Measurements from ENCODE around the gene BRWD1.
"Not testable (repeated sequence)": the region's sequence is repeated elsewhere in the genome, so short reads cannot be mapped to it uniquely, and the experiment has no call there.

Gene BRWD1

DNA sequence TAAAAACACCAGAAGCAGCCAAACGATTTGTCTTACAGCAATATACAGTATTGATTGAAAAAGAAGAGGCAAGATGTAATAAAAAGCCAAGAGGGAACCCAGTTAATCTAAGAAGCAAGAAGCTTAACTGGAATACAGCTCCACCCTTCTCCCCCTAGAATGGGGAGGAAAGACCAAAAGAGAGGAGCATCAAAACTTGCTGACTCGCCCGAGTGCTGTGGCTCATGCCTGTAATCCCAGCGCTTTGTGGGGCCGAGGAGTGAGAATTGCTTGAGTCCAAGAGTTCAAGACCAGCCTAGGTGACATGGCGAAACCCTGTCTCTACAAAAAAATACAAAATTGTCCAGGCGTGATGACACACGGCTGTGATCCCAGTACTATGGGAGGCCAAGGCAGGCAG lies 32.2 kb downstream of the BRWD1 start:
- DNase-seq = no peak

DNA sequence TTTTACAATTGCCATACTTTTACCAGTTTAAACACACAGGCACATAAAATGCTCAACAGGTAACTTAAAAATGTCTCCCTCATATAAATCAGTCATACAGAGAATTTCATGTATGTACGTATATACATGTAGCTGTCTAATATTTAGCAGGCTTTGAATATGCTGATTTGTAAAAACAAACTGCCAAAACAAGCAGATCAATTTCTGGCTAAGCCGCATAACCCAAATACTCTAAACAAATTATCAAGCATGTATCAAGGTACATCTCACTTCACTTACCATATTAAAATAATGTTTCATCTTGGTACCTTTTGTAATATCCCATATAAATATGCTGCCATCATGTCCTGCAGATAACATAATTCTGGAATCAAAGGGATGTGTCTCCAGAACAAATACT lies 43.8 kb downstream of the BRWD1 start:
- no peak for DNase-seq

DNA sequence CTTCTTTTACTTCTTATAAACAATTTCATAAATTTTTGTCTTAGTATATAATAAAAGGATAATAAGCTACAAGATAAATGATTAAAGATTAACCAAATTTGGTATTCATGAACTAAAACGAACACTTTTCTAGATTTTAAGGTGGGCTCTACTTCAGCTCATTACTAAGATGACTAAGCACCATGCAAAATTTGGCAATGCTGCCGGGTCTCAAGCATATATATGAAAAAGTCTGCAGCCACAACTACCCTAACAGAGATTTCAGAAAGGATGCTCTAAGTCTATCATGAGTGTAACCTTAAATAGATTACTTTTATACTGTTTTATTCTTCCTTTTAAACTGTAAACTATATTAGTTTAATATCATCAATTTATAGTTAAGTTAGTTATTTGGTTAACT lies 47.8 kb downstream of the BRWD1 start:
- no peak for DNase-seq

DNA sequence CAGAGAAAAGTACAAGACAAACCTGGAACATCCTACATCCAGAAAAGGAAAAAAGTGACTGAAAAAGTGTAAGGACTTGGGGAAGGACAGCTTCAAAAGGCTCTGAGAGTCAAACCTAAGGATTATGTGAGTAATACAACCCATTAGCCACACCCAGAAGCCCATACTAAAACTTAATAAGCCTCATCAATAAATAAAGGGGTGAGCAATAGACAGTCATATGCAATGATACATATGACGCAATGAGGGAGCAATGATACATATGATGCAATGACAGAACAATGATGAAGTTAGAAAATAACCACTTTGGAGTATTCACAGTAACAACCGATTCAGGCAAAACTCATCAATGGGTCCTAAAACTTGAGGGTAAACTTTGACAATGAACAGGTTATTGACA lies 50.1 kb downstream of the BRWD1 start:
- no peak for DNase-seq

DNA sequence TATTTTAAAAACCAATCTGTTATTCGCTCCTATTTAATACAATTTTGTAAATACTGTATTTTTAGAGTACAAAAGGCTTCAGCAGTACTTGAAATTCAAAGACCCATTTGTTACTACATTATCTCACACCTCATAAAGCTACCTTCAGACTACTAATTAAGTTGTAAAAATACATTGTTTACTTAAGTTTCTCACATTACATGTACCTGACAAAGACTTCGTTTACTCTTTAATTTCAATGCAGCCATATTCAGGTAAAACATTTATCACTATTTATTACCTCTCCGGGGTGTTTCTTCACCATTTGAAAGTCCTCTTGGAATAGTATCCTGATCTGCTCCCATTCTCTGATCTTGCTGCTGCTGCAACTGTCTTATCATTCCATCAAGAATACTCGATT lies 55.2 kb downstream of the BRWD1 start:
- no peak for DNase-seq

DNA sequence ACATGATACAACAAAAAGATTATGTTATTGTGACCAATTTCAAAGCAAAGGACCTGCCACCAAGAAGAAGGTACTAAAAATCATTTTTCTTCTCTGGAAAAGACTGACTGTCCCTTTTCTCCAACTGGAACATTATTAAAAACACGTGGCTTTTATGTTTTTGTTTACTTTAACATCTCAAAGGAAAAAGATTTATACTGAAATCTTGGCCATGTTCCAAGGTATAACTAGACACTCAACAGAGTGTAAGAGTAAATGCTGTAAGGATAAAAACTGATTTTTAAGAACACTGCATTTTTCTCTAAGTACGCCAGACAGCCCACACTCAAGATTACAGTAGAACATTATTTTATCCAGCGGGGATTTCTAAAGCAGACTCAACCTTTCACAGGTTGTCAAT lies 62.1 kb downstream of the BRWD1 start:
- DNase-seq = no peak

DNA sequence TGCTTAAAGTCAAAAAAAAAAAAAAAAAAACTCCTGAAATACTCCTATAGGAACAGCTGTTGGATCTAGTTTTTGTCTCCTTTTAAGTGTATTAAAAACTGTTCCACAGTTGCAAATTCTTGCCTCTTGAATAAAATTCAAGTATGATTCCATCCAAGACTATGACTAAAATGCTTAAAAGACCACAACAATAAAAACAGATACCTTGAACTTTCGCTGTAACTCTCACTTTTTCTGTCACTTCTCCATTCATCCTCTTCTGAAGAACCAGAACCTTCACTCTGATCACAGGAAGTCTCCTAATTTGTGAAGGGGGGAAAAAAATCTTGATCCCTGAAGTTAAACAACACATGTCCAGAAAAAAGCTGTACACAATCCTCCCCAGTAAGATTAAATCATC lies 75.2 kb downstream of the BRWD1 start:
- no peak for DNase-seq

DNA sequence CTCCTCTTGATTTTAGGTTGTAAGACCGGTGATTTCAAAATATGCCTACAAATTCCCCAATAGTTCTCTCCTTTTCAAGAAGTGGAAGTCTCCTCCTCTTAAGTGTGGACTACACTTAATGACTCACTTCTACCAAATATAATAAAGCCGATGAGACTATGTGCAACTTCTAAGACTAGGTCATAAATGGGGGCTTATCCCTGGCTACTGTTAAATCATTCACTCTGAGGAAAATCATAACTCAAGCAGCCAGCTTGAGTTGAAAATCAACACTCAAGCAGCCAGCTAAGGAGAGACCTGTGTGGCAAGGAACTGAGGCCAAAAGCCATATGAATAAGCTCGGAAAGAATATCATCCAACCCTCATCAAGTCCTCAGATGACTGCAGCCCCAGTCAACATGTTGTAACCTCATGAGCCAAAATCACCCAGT lies 80.6 kb downstream of the BRWD1 start:
- DNase-seq = no peak

DNA sequence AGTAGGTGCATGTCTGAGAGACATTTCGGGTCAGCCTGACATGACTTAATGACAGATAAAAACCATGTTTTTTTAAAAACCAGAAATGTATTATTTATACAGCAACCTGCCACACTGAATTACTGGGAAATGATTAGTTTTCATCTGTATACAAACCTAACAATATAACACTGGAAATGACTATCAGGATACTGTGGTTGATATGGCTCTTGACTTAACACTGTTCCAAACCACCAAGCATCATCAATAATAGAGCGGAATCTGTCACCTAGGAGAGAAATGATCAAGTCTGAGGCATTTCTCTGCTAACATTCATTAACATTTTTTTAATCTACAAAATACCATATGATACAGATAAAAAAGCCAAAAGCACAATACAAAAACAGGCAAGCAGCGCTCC lies 88.5 kb downstream of the BRWD1 start:
- DNase-seq = no peak

DNA sequence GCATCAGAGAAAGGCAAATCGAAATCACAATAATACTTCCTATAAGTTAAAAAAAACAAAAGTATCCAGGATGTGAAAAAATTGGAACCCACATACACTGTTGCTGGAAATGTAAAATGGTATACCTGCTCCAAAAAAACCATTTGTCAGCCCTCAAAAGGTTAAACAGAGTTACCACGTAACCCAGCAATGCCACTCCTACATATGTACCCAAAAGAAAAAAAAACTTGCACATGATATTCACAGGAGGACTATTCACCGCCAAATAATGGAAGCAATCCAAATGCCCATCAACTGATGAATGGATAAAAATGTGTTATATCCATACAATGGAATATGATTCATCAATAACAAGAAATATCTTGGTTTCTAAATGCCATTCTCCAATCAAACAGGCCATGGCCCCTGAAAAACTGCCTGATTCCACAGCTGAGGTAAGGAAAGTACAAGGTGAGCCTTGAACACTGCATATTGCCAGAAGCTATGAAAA lies 91.4 kb downstream of the BRWD1 start:
- no peak for DNase-seq

DNA sequence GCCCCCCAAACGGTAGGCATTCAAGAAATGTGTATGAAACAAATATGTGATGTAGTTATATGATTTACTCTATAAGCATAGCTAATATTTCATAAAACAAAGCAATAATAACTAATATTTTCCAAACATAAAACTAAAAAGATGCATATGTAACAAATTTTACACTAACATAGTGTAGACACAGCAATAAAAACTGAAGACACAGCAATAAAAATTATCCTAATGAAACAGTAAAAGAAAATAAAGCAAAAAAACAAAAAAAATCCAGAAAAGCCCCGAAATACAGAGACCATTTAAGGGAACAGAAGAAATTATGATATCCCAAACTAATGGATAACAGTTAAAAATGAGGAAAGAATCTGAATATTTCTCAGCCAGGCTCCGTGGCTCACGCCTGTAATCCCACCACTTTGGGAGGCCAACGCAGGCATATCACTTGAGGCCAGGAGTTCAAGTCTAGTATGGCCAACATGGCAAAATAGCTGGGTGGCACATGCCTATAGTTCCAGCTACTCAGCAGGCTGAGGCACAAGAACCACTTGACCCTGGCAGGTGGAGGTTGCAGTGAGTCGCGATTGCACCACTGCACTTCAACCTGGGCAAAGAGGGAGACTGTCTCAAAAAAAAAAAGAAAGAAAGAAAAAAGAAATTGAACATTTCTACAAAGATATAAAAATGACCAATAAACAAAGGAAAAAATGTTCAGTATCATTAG lies 92.0 kb downstream of the BRWD1 start:
- no peak for DNase-seq

DNA sequence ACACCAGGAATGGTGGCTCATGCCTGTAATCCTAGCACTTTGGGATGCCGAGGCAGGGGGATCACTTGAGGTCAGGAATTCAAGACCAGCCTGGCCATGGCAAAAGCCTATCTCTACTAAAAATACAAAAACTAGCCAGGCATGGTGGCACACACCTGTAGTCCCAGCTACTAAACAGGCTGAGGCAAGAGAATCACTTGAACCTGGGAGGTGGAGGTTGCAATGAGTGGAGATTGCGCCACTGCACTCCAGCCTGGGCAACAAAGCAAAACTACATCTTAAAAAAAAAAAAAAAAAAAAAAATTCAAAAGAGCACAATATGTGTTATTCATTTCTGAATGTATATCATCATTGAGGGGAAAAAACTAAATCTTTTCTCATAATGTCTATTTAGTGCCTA lies 92.6 kb downstream of the BRWD1 start:
- DNase-seq = not testable (repeated sequence)

DNA sequence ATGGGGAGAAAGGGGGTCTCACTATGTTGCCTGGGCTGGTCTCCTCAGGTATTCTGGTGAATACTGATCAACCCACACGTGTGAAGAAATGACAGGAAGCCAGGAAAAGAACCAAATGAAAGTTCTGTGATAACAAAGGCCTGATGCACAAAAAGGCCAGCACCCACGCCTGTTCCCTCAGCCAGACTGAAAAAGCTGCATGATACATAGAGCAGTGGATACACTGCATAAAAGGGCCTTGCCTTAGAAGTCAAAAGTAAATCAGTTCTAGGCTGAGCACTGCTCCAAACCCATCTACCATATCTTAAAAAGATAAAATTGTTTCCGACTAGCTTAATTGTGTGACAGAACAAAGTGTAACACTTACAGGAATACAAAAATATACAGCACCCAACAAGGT lies 93.3 kb downstream of the BRWD1 start:
- no peak for DNase-seq

DNA sequence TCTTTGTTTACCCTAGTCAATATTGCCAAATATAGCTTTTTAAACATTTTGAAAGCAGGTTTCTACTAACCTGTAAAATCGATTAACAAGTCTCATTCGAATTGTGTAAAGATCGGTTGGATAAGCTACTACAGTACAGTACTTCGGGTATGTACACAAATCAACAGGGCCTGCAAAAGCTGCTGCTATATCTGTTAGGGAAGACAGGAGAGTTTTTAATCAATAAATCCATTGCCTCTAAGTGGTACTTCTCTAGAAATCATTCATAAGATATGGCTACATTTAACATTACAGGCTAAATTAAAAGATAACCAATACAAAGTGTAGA lies 95.4 kb downstream of the BRWD1 start:
- DNase-seq = no peak

DNA sequence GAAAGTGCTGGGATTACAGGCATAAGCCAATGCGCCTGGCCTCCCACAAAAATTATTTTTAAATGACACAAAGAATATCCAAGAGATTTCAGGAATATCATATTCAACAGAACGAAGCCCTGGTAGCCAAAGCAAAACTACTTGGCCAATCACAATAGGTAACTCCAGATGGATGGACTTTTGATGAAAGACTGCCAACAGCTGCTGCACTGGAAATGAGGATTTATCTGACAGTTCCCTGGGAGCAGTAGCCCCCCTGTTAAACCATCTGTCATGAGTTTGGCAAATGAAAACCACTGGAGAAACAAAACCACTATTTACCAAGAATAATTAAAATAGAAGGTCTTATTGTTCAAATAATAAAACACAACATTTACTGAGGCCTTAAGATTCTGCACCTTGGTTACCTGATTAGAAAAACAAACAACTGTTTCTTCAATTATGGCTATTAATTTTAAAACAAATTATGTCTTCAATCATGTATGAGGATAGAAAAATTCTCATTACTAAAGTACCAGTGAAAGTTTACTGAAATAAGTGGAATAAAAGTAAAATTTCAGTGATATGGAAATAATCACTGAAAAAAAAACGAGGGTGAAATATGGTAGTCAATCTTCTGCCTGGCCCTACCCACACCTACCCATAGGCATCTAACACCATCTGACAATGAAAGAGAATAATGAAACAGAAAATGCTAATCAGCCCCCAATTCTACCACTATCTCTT lies 95.9 kb downstream of the BRWD1 start:
- no peak for DNase-seq

DNA sequence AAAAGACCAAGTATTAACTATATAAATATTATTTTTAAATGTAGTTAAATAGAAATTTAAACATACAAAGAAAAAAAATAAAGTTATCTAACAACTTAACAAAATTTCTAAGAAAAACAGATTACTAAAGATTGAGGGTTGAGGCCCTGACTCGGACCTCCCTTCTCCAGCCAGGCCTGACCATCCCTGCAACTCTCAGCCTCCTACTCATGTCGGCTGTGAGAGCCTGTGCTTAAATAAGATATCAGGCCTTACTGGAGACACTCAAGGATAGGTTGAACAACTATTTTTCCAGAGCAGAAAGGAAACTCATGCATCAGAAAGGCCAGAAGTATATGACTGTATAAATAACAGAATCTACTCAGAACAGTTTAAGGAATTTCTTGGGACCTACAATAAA lies 97.1 kb downstream of the BRWD1 start:
- DNase-seq = no peak

DNA sequence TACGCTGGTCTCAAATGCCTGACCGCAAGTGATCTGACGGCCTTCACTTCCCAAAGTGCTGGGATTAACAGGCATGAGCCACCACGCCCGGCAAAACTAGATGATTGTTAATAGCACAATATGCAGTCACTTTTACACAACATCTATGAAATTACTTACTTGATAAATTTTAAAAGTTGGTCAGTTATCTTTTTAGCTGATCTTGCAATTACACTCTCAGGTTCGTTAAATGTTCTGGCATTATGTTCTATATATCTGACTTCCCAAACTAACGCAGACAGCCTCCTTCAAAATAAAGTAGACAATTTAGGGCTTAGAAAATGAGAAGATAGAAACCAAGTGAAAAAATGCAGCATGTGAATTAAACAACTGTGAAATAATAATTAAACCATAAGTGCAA lies 98.4 kb downstream of the BRWD1 start:
- DNase-seq = no peak

DNA sequence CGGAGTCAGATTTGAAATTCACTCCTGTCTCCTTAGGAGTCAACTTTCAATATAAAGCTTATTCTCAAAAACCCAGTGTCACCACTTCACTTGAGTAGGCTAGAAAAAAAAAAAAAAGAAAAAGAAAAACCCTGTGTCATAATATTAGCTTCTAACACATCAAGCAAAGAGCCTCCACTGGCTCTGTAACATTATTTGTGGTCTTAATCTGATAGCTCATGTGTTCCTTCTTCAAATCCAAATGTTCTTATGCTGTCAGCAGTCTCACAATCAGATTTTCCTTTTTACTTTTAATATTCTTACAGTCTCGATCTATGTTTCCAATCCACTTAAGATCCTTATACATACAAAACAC lies 104.1 kb downstream of the BRWD1 start:
- no peak for DNase-seq

DNA sequence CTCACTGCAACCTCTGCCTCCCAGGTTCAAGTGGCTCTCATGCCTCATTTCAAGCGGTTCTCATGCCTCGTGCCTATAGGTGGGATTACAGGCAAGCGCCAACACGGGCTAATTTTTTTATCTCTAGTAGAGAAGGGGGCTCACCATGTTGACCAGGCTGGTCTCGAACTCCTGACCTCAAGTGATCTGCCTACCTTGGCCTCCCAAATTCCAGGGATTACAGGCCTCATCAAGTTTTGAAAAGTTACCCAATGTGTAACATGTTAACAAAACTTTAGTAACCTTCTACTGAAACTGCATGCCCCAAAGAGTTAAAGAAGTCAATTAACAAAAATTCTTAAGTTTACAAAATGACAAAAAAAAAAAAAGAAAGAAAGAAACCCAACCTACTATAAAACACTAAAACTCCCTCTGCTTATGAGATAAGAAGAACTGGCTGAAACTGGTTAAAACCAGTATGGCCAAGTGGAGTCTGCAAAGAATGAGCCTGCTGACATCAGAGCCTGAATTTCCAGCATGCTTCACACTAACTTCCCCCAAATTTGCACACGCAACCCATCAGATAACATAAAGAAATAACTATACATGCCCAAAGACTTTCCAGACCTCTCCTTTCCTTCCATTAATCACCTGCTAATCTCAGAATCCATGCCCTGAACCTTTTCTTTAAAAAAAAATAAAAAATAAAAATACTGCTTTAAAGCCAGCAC lies 104.7 kb downstream of the BRWD1 start:
- no peak for DNase-seq

DNA sequence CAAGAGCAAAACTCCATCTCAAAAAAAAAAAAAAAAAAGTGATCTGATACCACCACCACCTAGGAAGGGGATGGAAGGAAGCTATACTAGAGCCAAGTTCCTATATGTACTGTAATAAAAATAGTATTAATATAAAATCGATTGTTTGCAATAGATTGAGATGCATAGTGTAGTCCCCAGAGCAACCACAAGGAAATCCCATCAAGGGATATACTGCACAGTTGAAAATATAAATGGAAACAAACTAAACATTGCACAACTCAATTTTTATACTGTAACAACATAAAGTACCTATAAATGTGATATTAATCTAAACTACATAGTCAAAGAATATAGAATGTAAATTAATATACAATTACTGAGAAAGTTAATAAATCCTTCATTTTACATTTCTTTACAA lies 109.3 kb downstream of the BRWD1 start:
- no peak for DNase-seq

DNA sequence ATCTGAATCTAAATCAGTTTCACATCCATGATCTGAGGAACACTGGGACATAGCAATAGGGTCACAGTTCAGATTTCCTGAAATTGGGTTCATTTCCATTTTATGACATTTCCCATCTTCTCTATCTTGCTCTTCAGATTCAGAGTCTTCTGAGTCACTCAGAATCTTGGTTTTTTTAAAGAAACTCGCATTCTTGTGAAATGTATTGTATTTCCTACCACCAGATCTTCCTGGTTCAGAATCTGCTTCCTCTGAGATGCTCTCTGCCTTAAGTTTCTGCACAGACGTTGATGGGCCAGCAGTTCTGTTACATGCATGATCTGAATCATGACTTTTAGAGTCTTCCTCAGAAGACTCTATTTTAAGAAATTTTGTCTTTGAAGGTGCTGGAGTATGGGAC lies 114.6 kb downstream of the BRWD1 start:
- no peak for DNase-seq

DNA sequence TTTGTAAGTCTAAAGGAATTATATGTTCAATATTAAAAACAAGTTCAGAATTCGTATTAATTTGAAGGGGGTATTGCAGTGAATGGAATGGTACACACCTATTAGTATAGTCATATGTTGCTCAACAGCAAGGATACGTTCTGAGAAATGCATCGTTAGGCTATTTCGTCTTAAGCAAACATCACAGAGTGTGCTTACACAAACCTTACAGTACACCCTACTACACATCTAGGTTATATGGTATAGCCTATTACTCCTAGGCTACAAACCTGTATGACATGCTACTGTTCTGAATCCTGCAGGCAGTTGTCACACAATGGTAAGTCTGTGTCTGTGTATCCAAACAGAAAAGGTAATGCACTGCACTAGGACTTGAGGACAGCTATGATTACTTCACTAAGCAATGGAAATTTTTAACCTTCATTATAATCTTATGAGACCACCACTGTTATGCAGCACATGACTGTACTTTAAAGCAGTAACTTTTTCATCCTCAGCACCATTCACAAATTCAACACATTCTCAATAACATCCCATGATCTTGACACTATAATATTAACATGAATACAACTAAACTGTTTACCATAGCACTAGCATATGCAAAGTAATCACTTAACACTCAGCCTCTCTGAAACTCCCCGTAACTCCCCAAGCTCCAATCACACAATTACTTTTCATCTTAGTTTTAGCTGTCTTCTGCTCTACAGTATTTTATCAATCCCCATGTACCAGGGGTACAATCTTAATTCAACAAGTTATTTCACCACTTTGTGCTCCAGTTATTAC lies 115.8 kb downstream of the BRWD1 start:
- DNase-seq = no peak

DNA sequence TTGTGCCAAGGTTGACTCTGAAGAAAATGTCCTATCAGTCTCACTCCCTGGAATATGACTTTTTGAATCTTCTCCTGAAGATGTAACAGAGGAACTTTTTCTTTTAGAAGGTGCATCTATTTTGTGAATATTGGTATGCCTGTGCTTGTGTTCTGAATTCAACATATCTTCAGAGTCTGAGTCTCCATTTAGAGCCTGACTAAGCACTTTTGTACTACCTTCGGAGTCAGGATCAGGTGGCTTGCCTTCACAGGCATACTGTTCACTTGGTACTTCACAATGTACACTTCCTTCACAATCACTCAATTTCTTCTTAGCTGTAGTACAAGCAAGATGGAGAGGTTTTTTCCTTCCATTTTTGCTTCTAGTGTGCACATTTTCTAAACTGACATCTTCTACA lies 116.6 kb downstream of the BRWD1 start:
- DNase-seq = no peak
